GM12892 (cell line): ENCODE data around the gene PRSS12.

Experiments used
- POLR2A ChIP-seq: IDR thresholded peaks from 2 replicates; pipeline ENCODE4 v1.6.1; 2011; ENCODE audit warnings: low read depth, low read length, control low read depth
- POLR2AphosphoS5 ChIP-seq: IDR thresholded peaks from 2 replicates; pipeline ENCODE4 v1.6.1; 2011; ENCODE audit warnings: low read depth, low read length, control low read depth
- TAF1 ChIP-seq: IDR thresholded peaks from 2 replicates; pipeline ENCODE4 v1.6.1; 2011; ENCODE audit warnings: low read depth, mild to moderate bottlenecking, control low read depth, low read length, borderline replicate concordance

DNA sequence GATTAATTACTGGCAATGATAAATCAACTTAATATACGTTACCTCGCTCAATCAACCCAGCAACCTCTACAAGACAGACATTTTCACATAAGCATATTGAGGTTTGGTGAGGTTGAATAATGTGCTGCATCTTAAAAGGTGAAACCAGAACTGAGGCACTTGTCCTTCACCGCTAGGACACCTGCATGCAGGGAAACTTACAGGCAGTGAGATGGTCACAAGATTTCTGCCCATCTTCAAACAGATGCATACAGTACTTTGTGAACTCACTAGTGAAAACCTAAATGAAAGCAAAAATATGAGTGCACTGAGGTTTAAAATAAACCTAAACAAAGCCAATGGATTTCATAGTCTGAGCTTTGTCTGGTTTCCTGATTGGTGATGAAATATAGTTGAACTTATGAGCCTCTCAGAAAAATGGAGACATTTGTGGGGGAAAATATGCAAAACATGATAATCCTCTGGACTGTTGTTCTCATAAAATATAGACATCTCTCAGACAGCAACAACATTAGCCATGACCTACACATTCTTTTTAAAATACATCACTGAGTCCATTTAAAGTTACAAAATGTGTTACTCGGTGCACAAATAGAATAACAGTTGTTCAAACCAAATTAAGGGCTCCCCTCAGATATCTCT is 20.9 kb upstream of the PRSS12 start:
- no peak for TF ChIP-seq POLR2A
- TF ChIP-seq POLR2AphosphoS5: no peak
- no peak for TF ChIP-seq TAF1
